Loucy (cell line): ENCODE data around the gene SUSD3.
A peak's percentile ranks its signal among the peaks of the same experiment; 100 is the strongest.

ENCODE experiments used
- H2AFZ ChIP-seq: fragments of 200-600 bp; sonication (generic); 2 replicates; pipeline ENCODE4 v1.6.0; 2016; ENCODE audit warnings: antibody characterized with exemption, mild to moderate bottlenecking, low read length, moderate library complexity
- H3F3A ChIP-seq: fragments of 200-600 bp; 2 replicates; pipeline ENCODE4 v1.6.0; 2016; ENCODE audit warnings: antibody characterized with exemption, low read depth, mild to moderate bottlenecking
- H3K27me3 ChIP-seq: fragments of 200-600 bp; sonication (generic); 2 replicates; pipeline ENCODE4 v1.6.1; 2014; ENCODE audit warnings: low read length, mild to moderate bottlenecking; ENCODE audit not compliant: insufficient read depth, poor library complexity, severe bottlenecking
- H3K36me3 ChIP-seq: fragments of 200-600 bp; sonication (generic); 2 replicates; pipeline ENCODE4 v1.6.1; 2016; ENCODE audit warnings: low read length; ENCODE audit not compliant: insufficient read depth
- H3K4me1 ChIP-seq: fragments of 200-600 bp; sonication (generic); 2 replicates; pipeline ENCODE4 v1.5.1; 2014; ENCODE audit warnings: low read length, mild to moderate bottlenecking; ENCODE audit not compliant: insufficient read depth, poor library complexity, severe bottlenecking
- H3K4me2 ChIP-seq: fragments of 200-600 bp; sonication (generic); 2 replicates; pipeline ENCODE4 v1.6.0; 2014; ENCODE audit warnings: antibody characterized with exemption, low read length, low read depth, mild to moderate bottlenecking; ENCODE audit not compliant: poor library complexity, severe bottlenecking
- H3K4me3 ChIP-seq: fragments of 200-600 bp; sonication (generic); 2 replicates; pipeline ENCODE4 v1.5.1; 2014; ENCODE audit warnings: low read length, mild to moderate bottlenecking, mixed read lengths; ENCODE audit not compliant: poor library complexity, severe bottlenecking
- H3K79me2 ChIP-seq: fragments of 200-600 bp; sonication (generic); 2 replicates; pipeline ENCODE4 v1.6.1; 2014; ENCODE audit warnings: low read length; ENCODE audit not compliant: insufficient read depth
- H3K9ac ChIP-seq: fragments of 200-600 bp; sonication (generic); 2 replicates; pipeline ENCODE4 v1.6.0; 2014; ENCODE audit warnings: mild to moderate bottlenecking, low read depth, low read length, moderate library complexity; ENCODE audit not compliant: poor library complexity, severe bottlenecking
- H3K9me2 ChIP-seq: fragments of 200-600 bp; sonication (generic); replicated peaks from 2 replicates; pipeline ENCODE4 v1.6.1; 2016; ENCODE audit warnings: low read depth, low read length, mixed read lengths
- H3K9me3 ChIP-seq: fragments of 200-600 bp; sonication (generic); 2 replicates; pipeline ENCODE4 v1.6.1; 2014; ENCODE audit warnings: mild to moderate bottlenecking, antibody characterized with exemption, low read length, low read depth; ENCODE audit not compliant: insufficient read depth
- H4K20me1 ChIP-seq: fragments of 200-600 bp; sonication (generic); 2 replicates; pipeline ENCODE4 v1.6.0; 2014; ENCODE audit warnings: antibody characterized with exemption, low read length, mild to moderate bottlenecking; ENCODE audit not compliant: insufficient read depth, poor library complexity, severe bottlenecking
- EZH2phosphoT487 ChIP-seq: fragments of 200-600 bp; IDR thresholded peaks from 2 replicates; pipeline ENCODE4 v1.6.1; 2018; ENCODE audit warnings: antibody characterized with exemption, mild to moderate bottlenecking, moderate library complexity, borderline replicate concordance
- TF ChIP-seq, protein P1 (sequence below): fragments of 200-600 bp; sonication (generic); conservative IDR thresholded peaks from 2 replicates; pipeline ENCODE4 v1.5.1; 2014; ENCODE audit warnings: mild to moderate bottlenecking, antibody characterized with exemption, low read length

Gene SUSD3

DNA sequence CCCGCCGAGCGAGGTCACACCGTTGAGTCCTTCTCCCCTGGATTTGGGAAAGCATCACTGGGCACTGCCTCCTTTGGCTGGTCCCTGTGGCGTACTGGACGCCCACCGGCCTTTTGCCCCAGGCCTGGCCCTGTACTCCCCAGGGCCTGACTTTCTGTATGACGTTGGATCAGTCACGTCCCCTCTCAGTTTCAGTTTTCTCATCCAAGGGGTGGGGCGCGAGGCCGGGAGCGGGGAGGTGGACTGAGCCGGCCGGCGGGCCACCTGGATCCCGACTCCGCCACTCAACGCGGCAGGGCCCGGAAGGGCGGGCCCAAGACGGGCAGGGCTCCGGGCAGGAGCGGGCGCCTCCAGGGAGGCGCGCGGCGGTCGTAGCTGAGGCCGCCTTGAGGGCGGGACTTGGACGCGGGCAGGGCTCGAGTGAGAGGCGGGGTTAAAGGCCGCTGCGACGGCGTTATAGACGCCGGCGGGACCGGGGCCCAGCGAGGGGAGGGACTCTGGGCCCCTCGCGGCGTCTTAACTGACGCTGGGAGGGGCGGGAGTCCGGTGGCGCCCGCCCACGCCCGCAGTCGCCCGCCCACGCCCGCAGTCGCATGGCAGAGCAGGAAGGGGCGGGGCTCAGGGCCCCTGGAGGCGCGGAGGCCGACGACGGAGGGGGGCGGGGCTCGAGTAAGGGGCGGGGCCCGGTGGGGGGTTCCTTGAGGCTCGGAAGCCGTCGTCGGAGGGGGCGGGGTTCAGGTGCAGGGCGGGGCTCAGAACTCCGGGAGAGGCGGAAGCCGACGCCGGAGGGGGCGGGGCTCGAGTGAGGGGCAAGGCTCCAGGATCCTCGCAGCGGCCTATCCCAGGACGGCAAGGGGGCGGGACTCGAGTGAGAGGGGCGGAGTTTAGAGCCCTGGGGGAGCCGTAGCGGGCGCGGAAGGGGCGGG, 37.0 kb downstream of the SUSD3 start:
- Histone ChIP-seq H3F3A (peaks cover 9% of the 10 kb centered on the region), H3K4me3 (peak overlapping the region; percentile 91), H3K9me3 (no peaks in the 10 kb centered on the region), H3K9ac (peak overlapping the region; percentile 82), H3K36me3 (no peaks in the 10 kb centered on the region), H3K4me2 (peak overlapping the region; percentile 71), H3K79me2 (peaks cover 40% of the 10 kb centered on the region), H2AFZ (peak overlapping the region; percentile 24; the same call in 1 of the 2 replicates), H3K27me3 (no peaks in the 10 kb centered on the region), H4K20me1 (peaks cover 6% of the 10 kb centered on the region), H3K9me2 (no peaks in the 10 kb centered on the region), H3K4me1 (peaks cover 66% of the 10 kb centered on the region)
- TF ChIP-seq, protein P1, sequence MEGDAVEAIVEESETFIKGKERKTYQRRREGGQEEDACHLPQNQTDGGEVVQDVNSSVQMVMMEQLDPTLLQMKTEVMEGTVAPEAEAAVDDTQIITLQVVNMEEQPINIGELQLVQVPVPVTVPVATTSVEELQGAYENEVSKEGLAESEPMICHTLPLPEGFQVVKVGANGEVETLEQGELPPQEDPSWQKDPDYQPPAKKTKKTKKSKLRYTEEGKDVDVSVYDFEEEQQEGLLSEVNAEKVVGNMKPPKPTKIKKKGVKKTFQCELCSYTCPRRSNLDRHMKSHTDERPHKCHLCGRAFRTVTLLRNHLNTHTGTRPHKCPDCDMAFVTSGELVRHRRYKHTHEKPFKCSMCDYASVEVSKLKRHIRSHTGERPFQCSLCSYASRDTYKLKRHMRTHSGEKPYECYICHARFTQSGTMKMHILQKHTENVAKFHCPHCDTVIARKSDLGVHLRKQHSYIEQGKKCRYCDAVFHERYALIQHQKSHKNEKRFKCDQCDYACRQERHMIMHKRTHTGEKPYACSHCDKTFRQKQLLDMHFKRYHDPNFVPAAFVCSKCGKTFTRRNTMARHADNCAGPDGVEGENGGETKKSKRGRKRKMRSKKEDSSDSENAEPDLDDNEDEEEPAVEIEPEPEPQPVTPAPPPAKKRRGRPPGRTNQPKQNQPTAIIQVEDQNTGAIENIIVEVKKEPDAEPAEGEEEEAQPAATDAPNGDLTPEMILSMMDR = no peak
- TF ChIP-seq EZH2phosphoT487 = no peak

DNA sequence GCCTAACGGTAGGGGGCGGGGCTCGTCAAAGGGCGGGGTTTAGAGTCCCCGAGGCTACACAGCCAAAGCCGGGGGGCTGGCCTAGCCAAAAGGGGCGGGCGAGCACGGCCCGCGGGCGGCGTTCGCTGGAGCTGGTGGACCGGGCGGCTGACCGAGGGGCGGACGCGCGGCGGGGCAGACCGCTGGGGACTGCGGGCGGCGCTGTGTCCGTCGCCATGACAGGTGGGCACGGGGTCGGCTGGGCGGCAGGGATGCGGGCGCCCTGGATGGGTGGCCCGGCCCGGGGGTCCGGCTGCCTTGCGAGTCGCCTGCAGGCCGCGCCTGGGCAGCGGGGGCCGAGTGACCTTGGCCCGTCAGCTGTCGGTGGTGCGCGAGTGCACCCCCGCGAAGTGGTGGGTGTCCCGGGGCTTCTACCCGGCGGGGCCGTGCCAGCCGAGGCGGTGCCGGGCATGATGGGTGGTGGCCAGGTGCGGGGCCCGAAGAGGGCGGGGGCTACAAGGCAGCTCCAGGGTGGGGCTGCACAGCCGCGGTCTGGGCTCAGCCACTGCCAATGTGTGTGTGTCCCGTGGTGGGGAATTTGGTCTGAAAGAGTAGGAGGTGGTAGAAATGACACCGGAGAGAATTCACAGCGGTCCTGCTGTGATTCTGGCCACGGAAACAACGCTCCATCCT, 37.8 kb downstream of the SUSD3 start, which contains the start of gene CARD19:
CARD19 (plus strand) TSS at position 87 of the 672 bp plus-strand sequence; CDS start at position 216, 129 bp downstream.
- Histone ChIP-seq H3F3A (peaks cover 9% of the 10 kb centered on the region), H3K79me2 (peaks cover 48% of the 10 kb centered on the region), H3K9ac (peak within 1 kb of the TSS; percentile 89), H3K4me1 (peaks cover 66% of the 10 kb centered on the region), H3K4me3 (peak within 1 kb of the TSS; percentile 91), H3K36me3 (no peaks in the 10 kb centered on the region), H3K4me2 (peak within 1 kb of the TSS; percentile 100), H3K27me3 (no peaks in the 10 kb centered on the region), H3K9me2 (no peaks in the 10 kb centered on the region), H2AFZ (peak within 1 kb of the TSS; percentile 50; the same call in 1 of the 2 replicates), H4K20me1 (peaks cover 6% of the 10 kb centered on the region), H3K9me3 (no peaks in the 10 kb centered on the region)
- TF ChIP-seq, protein P1 = no peak
- no peak for TF ChIP-seq EZH2phosphoT487

DNA sequence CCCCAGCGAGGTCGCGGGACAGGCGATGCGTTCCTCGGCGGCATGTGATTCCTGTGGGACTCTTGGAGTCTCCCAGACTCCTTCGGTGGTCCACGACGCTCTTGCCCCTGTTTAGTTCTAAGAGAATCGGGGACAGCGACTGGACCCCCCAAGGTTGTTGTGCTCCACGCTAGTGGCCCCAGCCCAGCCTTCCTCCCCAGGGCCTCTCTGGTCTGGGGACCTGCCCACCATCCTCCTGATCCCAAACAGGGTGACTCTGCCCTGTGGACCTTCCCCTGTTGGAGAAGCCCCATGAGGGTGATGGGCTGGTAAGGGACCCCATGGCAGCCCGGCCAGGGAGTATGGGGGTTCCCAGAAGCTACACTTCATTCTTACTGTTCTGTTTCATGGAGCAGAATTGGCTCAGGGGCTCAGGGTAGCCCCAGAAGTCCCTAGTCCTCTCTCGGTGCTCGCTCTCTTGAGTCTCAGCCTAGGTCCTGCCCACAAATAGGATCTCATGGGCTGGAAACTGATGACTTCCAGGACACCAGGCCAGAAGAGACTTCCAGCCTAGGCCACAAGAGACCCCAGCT, 38.4 kb downstream of the SUSD3 start:
- Histone ChIP-seq H3K79me2 (peaks cover 55% of the 10 kb centered on the region), H3K9ac (peak overlapping the region; percentile 89), H3K9me2 (no peaks in the 10 kb centered on the region)

More for the DNA sequence above, 38.4 kb downstream of the SUSD3 start:
- H3K36me3 ChIP-seq = no peaks in the 10 kb centered on the region
- TF ChIP-seq EZH2phosphoT487 = no peak
- TF ChIP-seq, protein P1 = no peak
- H3K4me1 ChIP-seq = peaks cover 66% of the 10 kb centered on the region
- H3K9me3 ChIP-seq = no peaks in the 10 kb centered on the region
- peak overlapping the region; percentile 100 for H3K4me2 ChIP-seq
- peaks cover 9% of the 10 kb centered on the region for H3F3A ChIP-seq
- no peaks in the 10 kb centered on the region for H3K27me3 ChIP-seq
- H4K20me1 ChIP-seq = peaks cover 6% of the 10 kb centered on the region
- H3K4me3 ChIP-seq = peak overlapping the region; percentile 91
- H2AFZ ChIP-seq = no peak overlapping the region
